SIG-M5 (cell line): ENCODE results near the gene UFD1.

Source experiments
- DNase-seq: peaks from one replicate; lab custom pipeline; 2025; lab: John Stamatoyannopoulos, UW

The UFD1 gene

DNA sequence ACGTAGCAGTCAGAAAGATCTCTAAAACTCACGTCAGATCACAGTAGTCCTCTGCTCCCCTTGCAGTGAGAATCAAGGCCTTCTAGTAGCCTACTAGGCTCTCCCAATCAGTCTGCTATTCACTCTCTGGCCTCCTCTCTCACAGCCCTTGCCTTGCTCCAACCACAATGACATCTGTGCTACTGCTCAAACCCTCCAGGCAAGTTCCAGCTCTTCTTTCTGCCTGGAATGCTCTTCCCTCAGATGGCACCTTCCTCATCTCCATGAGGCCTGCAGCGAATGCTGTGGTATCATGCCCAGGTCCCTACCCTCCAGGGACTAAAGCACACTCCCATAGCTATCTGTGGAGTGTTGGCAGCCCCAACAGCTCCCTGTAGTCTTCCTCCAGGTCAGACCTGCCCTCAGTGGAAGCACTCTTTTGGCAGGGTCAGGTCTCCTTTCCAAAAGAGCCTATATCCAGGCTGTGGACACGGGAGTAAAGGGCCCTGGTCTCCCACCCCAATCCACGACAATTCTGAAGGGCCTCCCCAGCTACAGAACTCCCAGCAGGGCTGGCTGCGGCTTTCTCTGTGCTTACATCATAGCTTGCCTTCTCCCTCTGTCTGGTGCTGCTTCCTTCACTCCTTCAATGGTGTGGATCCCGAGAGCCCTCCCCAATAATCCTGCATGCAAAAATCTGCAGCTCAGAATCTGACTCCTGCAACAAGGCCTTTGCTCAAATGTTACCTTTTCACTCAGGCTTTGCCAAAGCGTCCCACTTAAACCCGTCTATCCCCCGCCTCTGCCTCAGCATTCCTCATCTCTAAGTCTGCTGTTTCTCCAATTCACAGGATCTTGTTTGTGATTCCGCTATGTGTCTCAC, 56.3 kb downstream of the UFD1 start:
- DNase-seq: no peak

DNA sequence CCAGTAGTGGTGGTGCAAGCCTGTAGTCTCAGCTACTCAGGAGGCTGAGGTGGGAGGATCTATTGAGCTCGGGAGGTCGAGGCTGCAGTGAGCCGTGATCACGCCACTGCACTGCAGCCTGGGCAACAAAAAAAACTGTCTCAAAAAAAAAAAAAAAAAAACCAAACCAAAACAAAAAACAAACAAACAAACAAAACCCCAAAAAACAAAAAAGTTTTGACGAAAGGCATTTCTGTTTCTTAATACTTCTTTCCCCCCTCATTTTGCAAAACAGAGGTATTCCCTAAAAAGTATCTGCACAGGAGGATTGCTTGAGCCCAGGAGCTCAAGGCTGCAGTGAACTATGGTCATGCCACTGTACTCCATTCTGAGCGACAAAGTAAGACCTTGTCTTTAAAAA, 58.7 kb downstream of the UFD1 start:
- no peak for DNase-seq

DNA sequence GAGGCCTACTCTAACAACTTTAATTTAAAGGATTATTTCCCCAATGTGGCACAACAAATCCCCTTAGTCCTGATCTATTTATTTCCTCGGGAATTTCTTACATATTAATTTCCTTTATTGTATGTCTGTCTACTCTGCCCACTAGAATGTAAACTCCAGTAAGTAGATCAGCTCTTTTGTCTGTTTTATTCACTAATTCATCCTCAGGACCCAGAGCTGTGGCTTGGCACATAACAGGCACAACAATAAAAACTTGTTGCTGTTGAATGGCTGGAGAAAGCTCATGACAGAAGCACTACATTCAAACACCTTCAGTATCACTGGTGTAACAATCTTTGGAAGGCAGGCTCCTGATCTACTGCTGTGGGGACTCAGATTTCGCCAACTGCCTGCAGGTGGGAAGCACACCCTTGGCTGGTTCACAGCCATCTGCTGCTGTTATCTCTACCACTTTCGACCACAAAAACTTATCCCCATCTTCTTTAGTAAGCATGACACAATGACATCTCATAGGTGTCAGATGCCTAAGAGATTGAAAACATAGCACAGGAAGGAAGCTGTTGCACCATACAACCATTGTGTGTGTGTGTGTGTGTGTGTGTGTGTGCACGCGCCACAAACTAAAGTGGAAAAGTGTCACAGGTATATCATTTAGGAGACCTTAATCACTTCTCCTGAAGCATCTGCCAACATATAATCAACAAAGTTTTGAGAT, 59.4 kb downstream of the UFD1 start:
- DNase-seq: no peak

DNA sequence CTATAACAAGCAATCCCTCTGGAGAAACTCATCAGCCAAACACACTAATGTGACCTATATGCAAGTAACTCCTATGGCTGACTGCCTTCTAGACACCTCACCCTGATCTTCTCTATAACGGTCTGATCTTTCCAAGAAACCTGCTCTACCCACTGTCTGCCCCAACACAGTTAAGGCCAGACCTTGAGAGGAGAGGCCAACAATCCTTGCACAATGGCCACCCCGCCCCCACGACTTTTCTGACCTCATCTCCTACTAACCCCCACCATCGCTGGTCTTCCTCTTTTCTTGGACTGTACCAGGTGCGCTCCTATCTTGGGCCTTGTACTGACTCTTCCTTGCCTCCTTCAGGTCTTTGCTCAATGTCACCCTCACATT, 59.9 kb downstream of the UFD1 start:
- DNase-seq: no peak

DNA sequence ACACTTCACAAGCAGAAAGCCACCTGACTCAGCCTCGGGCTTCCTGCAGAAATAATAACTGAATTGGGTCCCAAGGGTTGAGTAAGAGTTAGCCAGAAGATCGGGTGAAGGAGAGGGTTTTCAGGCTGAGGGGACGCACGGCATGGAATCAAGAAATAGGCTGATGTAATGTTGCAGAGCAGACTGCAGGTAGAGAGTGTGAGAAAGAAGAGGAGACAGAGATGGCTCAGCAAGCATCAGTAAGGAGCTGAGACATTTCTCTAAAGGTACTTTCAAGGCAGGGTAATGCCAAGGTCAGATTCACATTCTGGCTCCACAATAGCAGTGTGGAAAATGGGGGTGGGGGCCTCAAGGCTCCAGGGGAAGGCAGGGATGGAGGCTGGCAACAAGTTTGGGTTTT, 66.1 kb downstream of the UFD1 start:
- DNase-seq: no peak

DNA sequence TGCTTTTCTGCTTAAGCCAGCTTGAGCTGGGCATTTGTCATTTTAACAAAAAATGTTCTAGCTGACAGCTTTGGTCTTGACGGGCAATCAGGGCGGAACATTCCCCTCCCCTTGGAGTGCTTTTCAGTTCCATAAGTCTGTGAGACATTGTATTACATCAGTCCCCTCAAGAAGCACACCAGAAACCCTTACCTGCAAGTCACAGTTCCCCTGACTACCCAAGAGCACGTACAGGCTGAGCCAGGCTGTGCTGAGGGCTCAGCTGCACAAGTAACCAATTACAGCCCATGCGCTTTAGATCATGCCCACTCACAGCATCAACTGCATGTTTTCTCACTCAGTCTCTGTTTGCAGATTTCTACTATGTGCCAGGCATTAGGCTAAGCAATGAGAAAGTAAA, 66.5 kb downstream of the UFD1 start:
- DNase-seq: no peak

DNA sequence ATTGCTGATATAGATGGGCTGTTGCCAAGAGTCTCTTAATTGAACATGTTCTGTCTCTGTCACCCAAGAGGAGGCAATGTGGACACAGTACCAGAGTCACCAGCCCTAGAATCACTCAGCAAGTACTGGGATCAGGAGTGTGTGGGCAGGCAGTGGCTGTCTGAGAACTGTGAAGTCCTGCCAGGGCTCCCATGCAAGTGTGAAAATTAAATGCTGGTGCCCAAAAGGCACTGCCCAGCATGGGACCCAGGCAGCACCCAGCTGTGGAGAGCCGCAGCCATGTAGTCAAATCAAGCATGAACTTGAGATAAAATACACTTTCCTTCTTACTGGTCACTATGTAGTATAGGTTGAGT, 67.3 kb downstream of the UFD1 start:
- no peak for DNase-seq

DNA sequence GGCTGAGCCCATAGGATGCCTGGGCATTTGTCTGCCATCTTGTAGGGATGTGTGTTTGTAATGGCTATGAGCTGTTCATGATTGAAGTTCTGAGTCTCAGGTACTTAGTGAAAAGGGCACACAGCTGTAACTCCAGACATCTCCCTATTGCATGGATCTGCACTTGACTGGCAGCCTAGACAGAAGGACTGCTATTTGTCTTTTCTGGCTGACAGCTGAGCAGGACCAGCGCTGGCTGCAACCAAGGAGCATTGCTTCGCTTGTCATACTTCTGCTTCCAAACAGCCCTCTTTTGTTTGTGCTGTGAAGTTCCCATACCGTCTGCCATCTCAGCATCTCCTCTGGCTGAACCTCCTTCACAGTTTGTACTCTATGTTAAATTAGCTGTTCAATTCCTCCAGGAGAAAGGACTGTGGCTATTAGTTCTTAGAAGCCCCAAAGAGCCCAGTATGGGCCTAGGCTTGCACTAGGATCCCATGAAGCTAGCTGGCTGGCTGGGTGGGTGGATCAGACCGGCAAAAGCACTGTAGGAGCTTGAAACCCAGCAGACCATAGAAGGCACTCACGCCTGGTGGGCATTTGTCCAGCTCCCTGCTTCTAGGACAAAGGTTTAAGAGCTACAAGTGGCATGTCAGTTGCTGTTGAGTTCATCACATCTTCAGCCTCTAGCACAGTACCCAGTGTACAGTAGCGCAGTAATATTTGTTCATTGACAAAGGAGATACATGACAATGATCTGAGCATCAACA, 67.9 kb downstream of the UFD1 start:
- no peak for DNase-seq

DNA sequence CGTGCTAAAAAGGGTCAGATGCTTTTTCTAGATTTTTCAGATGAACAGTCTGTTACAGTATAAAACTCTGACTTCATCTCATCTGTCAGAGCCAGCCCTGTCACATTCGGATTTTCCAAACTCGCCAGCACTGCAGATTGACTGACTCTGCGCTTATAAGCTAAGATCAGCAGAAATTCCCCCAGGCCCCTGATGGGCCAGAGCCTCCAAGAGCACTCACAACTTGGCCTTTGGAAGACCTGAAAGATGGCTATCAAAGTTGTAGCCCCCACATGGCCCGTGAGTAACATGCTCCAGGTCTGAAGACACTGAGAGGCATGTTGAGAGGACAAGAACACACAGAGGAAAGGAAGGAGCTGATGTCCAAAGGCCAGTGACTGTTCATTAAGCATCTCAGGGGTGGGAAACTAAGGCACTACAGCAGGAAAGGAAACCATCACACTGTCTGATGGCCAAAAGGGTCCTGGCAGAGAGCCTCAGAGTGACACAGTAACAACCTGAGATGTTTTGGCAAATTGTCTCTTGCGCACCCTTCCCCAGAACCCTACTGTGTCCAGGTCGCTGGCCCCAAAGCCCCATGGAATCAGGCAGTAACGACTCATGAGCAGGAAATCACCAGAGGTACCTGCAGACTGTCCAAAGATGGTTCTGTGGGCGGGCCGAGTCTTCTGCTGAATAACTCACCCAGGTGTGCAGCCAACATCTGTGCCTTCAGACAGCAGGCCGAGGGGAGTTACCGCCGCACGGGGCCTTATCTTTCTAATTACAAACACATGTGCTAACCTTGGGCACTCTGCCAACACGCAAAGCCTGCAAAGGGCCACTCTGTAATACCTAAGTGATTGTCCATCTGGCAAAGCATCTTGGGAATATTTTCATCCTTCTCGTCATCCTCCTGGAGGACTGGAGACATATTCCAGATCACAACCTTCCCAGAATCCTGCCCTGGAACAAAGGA, 71.1 kb downstream of the UFD1 start:
- no peak for DNase-seq

DNA sequence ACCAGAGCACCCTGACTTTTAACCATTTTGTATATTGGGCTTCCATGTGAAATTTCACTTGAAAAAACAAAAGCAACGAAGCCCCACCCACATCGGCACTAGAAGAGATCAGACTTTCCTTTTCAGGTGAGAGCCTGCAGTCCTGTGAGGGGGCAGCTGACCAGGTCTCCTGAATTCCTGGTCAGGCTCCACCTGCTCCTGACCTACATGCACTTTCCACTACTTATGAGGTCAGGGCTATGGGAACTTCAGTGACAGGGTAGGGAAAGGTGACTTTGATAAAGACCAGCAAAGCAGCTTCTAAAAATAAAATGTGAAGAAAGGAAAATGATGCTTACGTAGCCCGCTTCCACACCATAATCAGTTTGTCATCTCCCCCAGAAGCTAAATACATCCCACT, 72.1 kb downstream of the UFD1 start:
- no peak for DNase-seq

DNA sequence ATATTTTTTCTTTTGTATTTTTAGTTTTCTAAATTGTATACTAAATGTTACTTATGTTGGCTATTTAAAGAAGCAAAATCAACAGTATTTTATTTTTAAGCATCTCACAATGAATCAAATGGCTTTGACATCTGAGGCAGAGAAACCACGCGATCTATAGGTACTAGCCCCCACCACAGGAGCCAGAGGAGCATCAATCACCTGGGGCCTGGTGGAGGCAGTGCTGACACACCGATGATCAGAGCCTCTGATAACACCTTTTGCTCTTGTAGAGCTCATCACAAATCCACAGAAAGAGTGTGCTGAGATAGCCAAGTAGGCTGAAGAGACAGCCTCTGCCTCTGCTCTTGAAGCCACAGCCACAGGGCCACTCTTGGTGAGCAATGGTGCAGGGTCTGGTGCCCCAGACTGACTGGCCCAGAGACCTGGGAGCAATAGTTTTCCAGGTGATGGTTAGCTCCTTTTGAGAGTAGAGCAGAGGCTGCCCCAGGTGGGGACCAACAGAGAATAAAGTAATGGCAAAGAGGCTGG, 72.6 kb downstream of the UFD1 start:
- DNase-seq: no peak

DNA sequence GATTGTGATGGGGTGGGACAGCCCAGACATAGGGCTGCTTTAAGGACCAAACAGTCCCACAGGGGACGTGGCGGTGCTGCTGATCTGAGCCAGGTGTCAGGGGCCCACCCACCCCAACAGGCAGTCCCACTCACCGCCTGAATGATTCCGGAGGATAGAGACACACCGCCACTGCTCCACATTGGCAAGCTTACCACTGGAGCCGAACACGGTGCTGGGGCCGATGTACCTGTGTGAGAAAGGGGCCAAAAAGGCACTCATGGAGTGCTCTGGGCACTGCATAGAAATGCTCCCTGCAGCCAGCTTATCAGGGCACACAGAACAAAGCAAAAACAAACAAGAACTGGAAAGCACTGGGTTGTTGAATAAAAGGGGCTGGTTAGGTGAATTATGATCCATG, 73.3 kb downstream of the UFD1 start:
- no peak for DNase-seq

DNA sequence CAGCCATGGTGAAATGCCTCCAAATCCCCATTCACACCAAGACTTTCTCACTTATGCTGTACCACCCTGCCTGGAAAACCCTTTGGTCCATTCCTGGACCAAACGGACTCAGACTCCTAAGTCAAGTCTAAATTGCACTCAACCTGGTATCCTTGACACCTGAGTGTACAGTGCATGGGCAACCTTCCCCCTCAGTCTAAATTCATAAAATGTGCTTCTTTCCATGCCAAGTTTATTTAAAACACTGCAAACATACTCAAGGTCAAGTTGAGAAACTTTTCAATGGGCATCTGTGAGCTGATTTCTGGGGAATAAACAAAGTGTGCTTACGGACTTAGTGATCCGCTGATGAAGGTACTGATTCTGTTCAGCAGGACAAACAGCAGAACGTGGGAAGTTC, 73.9 kb downstream of the UFD1 start:
- DNase-seq: no peak

DNA sequence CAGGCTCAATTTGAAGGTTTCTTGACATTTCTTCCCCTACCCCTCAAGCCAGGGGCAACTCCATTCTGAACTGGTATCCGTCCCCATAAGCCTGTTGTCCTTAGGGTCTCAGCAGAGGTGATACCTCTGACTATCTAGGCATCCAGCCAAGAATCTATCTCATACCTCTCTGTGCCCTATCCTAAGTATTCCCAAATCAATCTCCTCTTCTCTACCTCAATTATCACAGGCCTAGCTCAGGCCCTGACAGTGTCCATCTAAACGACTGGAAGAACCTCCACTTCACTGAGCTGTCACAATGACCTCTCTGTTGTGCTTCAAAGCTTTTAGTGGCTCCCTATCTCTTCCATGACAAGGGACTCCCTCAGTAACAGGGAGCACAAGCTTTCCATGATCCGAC, 74.3 kb downstream of the UFD1 start:
- DNase-seq: no peak

DNA sequence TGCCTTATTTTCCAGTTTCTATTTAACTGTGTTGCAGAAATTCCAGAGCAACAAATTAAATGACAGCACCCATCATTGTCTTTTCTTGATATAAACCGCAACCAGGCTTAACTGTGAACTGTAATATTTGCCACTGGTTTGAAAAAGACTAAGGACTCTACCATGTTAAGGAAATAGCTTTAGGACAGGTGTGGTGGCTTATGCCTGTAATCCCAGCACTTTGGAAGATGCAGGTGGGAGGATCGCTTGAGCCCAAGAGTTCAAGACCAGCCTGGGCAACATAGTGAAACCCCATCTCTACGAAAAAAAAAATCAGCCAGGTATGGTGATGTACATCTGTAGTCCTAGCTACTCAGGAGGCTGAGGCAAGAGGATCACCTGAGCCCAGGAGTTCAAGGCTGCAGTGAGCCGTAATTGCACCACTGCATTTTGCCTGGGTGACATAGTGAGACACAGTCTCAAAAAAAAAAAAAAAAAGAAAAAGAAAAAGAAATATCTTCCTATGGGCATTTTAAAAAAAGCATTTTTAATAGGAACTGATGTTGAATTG, 76.3 kb downstream of the UFD1 start:
- no peak for DNase-seq

DNA sequence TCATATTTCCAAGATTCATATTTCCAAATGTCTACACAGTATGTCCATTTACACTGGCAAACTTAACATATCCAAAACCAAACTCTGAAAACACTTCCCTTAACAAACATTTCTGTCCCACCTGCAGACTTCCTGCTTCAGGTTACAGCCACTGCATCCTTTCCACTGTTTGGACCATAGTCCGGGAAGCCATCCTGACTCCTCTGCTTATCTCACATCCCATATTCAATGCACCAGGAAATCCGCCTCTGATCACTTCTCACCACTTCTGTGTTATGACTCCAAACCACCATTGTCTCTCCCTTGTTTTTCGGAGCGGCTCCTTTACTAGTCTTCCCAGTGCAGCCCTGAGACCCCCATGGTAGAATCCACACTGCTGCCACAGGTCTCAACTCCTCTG, 77.5 kb downstream of the UFD1 start:
- no peak for DNase-seq

DNA sequence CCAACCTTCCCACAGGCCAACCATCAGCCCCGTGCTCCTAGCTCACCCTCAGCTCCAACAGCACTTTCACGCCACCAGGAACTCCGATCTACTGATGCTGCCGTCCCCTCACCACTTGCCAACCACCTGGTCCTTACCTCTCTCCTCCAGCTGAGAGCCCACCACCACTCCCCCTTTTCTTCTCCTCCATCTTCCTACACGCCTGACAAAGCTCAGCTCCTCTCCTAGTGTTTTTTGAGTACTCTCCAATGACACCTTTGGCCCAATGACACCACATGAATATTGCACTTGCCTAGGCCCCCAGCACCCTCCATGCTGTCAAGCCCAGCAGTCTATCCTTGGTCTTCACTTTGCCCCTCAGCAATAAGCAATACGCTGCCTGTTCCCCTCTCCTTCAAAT, 78.1 kb downstream of the UFD1 start:
- DNase-seq: no peak
